ENCODE results near the gene MRPL14.

The MRPL14 gene

DNA sequence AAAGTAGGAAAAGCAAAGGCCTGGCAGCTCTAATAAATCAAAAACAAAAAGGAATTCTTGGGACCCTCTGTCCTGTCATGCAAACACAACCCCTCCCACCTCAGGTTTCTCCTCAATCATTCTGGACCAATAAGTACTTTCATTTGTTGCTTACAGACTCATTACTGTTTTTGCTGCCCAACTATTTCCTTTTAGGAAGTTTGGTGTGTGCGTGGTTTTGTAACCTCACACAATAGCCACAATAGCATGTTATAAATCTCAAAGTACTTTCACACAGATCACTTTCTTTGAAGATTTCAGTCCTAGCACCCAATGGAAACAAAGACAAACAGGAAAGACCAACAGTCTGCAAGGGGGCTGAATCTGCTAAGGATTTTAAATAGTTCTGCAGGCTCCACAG is 4.5 kb downstream of the MRPL14 start:
- H3K4me3 ChIP-seq (ENCODE audit: low read depth, low read length) = no peak overlapping the region
- TF ChIP-seq, protein P1, sequence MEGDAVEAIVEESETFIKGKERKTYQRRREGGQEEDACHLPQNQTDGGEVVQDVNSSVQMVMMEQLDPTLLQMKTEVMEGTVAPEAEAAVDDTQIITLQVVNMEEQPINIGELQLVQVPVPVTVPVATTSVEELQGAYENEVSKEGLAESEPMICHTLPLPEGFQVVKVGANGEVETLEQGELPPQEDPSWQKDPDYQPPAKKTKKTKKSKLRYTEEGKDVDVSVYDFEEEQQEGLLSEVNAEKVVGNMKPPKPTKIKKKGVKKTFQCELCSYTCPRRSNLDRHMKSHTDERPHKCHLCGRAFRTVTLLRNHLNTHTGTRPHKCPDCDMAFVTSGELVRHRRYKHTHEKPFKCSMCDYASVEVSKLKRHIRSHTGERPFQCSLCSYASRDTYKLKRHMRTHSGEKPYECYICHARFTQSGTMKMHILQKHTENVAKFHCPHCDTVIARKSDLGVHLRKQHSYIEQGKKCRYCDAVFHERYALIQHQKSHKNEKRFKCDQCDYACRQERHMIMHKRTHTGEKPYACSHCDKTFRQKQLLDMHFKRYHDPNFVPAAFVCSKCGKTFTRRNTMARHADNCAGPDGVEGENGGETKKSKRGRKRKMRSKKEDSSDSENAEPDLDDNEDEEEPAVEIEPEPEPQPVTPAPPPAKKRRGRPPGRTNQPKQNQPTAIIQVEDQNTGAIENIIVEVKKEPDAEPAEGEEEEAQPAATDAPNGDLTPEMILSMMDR (IDR thresholded peaks at IDR 0.05; ENCODE audit: low read depth, low read length) = no peak

DNA sequence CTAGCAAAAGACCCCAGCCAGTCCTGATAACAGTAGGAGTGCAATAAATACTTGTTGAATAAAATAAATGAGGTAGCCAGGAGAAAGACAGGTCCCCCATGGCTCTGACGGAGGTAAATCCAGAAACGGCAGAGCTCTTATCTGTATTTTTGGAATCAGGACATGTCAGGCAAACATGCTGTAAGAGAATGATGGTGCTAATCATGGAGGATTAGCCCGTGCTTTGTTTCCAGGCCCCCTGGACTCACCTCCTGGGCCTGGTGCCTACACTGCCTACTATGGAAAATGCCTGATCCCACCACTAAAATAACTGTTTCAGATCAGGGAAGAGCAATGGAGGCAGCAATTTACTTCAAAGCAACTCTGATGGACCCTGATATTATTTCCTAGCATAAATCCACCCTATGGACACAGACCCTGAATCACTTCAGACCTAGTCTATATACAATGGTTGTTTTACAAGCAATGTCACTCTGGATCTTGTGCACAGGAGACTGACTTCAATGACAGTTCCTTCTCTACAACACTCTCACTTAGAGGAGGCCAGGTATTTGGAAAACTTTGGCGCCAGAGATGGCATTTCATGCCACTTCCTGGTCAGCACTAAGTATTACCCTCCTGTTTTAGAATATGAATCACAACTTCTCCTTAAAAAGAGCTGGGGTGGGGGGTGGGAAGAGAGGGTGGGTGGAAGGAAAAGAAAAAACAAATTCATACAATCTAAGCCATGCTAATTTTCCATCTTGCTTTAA is 6.4 kb downstream of the MRPL14 start:
- TF ChIP-seq, protein P1 (IDR thresholded peaks at IDR 0.05; ENCODE audit: low read depth, low read length) = no peak

DNA sequence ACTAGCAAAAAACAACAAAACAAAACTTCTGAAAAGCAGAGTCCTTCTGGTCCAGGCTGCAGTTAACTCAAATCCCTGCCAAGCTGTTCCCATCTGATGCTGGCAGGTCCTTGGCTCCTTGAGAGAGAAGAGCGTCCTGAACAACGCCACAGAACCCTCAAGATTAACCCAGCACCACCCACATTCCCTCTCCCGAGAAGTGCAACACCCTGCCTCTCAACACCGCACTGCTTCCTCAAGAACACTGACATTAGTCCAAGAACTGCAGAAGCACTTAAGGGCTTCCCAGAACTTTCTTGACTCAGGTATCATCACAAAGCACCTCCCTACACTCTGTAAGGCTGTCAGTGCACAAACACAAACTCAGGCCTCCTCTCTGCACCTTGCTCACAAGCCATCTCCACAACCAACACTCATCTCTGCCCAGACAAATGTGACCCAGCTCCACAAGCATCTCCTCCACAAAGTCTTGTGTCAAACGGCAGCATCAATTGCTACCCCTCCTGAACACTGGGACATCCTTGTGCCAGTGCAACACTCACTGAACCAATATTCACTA is 7.5 kb downstream of the MRPL14 start:
- no peak overlapping the region for H3K4me3 ChIP-seq (ENCODE audit: low read depth, low read length)
- TF ChIP-seq, protein P1 (IDR thresholded peaks at IDR 0.05; ENCODE audit: low read depth, low read length) = no peak

More for the DNA sequence above, 6.4 kb downstream of the MRPL14 start:
- no peak overlapping the region for H3K4me3 ChIP-seq (ENCODE audit: low read depth, low read length)

DNA sequence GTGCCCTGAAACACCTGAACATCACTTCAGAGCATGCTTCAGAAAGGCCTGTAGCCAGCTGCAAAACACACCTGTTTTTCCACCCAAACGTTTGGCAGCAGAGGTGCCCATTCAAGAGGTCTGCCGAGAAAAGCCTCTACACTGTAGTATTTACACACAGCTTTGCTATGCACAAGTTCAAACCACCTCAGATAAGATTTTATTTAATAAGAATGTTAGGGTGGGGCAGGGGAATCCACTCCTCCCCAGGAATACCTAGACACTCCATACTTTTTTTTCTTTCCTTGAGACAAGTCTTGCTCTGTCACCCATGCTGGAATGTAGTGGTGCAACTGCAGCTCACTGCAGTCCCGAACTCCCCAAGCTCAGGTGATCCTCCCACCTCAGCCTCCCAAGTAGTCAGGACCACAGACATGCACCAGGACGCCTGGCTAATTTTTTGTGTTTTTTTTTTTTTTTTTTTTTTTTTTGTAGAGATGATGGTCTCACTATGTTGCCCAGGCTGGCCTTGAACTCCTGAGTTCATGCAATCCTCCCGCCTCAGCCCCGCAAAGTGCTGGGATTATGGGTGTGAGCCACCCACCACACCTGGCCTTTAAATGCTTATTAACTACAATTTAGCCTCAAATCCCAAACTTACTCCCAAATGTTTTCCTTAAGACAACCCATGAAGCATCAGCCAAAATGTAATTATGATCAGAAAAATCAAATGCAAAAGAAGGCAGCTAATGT is 9.7 kb downstream of the MRPL14 start:
- TF ChIP-seq, protein P1 (IDR thresholded peaks at IDR 0.05; ENCODE audit: low read depth, low read length) = no peak
- H3K4me3 ChIP-seq (ENCODE audit: low read depth, low read length) = peak overlapping the region; percentile 32

DNA sequence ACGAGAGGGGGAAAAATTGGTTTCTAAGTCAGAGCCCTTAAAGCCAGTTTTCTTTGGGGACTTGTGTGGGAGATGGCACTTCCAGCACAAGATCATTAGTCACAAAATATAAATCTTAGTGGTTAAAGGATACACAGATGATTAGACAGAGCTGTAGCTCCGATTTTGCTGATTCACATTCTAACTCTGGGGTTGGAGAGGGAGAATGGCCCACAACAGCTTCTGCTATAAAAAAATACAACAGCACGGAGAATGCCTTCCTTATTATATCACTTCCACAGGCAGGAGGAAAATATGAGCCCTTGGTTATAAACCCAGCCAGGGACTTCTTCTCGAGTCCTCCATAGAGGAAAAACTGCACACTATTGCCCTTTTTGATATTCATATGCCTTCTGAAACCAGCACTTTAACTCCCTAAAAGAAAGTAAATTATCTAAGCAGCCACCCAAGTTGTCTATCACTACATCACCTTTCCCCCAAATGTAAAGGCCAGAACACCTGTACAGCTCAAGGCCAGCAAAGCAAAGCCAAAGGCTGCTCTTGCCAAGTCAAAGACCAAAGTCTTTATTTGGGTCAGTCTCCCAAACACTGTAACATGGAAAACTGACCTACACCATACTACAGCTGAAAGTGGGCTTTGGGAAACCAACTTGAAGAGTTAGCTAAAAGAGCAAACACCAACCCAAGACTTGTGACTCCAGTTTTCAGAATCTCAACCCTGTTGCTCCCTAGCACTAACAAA is 10.4 kb downstream of the MRPL14 start:
- H3K4me3 ChIP-seq (ENCODE audit: low read depth, low read length) = peak overlapping the region; percentile 32
- TF ChIP-seq, protein P1 (IDR thresholded peaks at IDR 0.05; ENCODE audit: low read depth, low read length) = no peak

DNA sequence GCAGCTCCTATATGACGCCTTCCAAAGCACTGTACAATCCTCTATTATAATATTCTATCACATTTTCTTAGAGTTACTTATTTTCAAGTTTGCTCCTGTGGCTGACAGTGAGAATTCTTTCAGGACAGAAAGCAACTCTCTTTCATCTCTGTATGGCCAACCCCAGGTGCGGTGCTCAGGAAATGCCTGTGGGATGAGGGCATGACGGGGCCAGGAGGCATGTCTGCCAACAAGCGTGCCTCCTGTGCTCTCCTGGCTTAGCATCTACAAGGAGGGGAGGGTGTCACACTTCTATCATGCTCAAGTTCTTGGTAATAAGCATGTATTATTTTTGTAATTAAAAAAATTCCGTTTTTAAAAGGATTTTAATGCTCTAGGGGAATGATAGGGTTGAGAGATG is 11.4 kb downstream of the MRPL14 start:
- H3K4me3 ChIP-seq (ENCODE audit: low read depth, low read length) = peak overlapping the region; percentile 32
- TF ChIP-seq, protein P1 (IDR thresholded peaks at IDR 0.05; ENCODE audit: low read depth, low read length) = no peak

Data from WI38 (cell line).